IMR-90 (cell line): Measurements from ENCODE around the gene MRPL17. TPM values are rescaled to one million over a fixed set of nuclear protein-coding genes. Genes with fewer than 3 reads are reported as not detected.

Source experiments
- ATAC-seq: fragments of 200-7000 bp; cut with Tn5 transposase; 2 replicates; pipeline ENCODE4 v1.9.1; 2020; ENCODE audit warnings: low read depth, mild to moderate bottlenecking, moderate library complexity
- BruUV-seq: library from RNA; stranded (reverse); fragments of 400-500 nt; replicated peaks from 2 replicates; lab custom pipeline; 2021; lab: Mats Ljungman, UMichigan
- CTCF ChIA-PET: fragments of 300-600 bp; formaldehyde crosslinking; extraction: SDS; loops from one replicate; lab custom pipeline; 2021; ENCODE audit warnings: antibody characterized with exemption; lab: Yijun Ruan, JAX
- POLR2A ChIA-PET: fragments of 300-600 bp; sonication (Branson Sonifier 250); formaldehyde crosslinking; loops from one replicate; lab custom pipeline; 2022; ENCODE audit warnings: antibody characterized with exemption; ENCODE audit not compliant: unreplicated experiment; lab: Charles Lee
- DNase-seq: peaks from one replicate; pipeline ENCODE4 v3.0.0; 2013
- H2AFZ ChIP-seq: replicated peaks from 2 replicates; pipeline ENCODE3; 2013; ENCODE audit warnings: low read length, mild to moderate bottlenecking; ENCODE audit not compliant: poor library complexity
- H2AK5ac ChIP-seq: 2 replicates; pipeline ENCODE4 v1.6.1; 2013; ENCODE audit warnings: low read depth, low read length, inconsistent platforms
- H2AK9ac ChIP-seq: replicated peaks from 2 replicates; pipeline ENCODE3; 2013; ENCODE audit warnings: mild to moderate bottlenecking, low read depth, low read length, moderate library complexity; ENCODE audit not compliant: poor library complexity
- H2BK120ac ChIP-seq: 2 replicates; pipeline ENCODE4 v1.6.1; 2013; ENCODE audit warnings: low read depth, low read length, inconsistent platforms
- H2BK15ac ChIP-seq: 3 replicates; pipeline ENCODE4 v1.6.1; 2013; ENCODE audit warnings: low read depth, low read length, inconsistent platforms
- H2BK20ac ChIP-seq: 2 replicates; pipeline ENCODE4 v1.6.1; 2013; ENCODE audit warnings: low read depth, mild to moderate bottlenecking, inconsistent platforms, low read length, moderate library complexity
- H2BK5ac ChIP-seq: 2 replicates; pipeline ENCODE4 v1.6.1; 2013; ENCODE audit warnings: mild to moderate bottlenecking, low read depth, low read length, inconsistent platforms; ENCODE audit not compliant: poor library complexity, severe bottlenecking
- H3K14ac ChIP-seq: replicated peaks from 2 replicates; pipeline ENCODE4 v1.6.1; 2013; ENCODE audit warnings: low read depth, low read length, inconsistent platforms
- H3K18ac ChIP-seq: 2 replicates; pipeline ENCODE4 v1.6.1; 2013; ENCODE audit warnings: low read depth, low read length, control low read depth
- H3K23ac ChIP-seq: 2 replicates; pipeline ENCODE4 v1.6.1; 2013; ENCODE audit warnings: low read depth, low read length, inconsistent platforms
- H3K27ac ChIP-seq: 2 replicates; pipeline ENCODE4 v1.5.1; 2013; ENCODE audit warnings: mild to moderate bottlenecking, control low read depth, low read length; ENCODE audit not compliant: insufficient read depth
- H3K27me3 ChIP-seq: 2 replicates; pipeline ENCODE4 v1.6.1; 2013; ENCODE audit warnings: low read length; ENCODE audit not compliant: control insufficient read depth, insufficient read depth
- H3K36me3 ChIP-seq: 2 replicates; pipeline ENCODE4 v1.6.1; 2013; ENCODE audit warnings: low read length, mixed read lengths; ENCODE audit not compliant: control insufficient read depth, insufficient read depth
- H3K4ac ChIP-seq: 2 replicates; pipeline ENCODE4 v1.6.1; 2013; ENCODE audit warnings: low read depth, low read length, inconsistent platforms
- H3K4me1 ChIP-seq: 2 replicates; pipeline ENCODE4 v1.6.1; 2013; ENCODE audit warnings: low read length, mixed read lengths; ENCODE audit not compliant: control insufficient read depth, insufficient read depth
- H3K4me2 ChIP-seq: 2 replicates; pipeline ENCODE4 v1.6.1; 2013; ENCODE audit warnings: low read depth, mild to moderate bottlenecking, control low read depth, low read length, moderate library complexity
- H3K4me3 ChIP-seq: 2 replicates; pipeline ENCODE4 v1.5.1; 2013; ENCODE audit warnings: low read depth, mild to moderate bottlenecking, control low read depth, low read length, moderate library complexity; ENCODE audit not compliant: insufficient read depth
- H3K56ac ChIP-seq: 2 replicates; pipeline ENCODE4 v1.6.1; 2013; ENCODE audit warnings: low read length, inconsistent platforms; ENCODE audit not compliant: insufficient read depth; ENCODE audit errors: extremely low read depth
- H3K79me1 ChIP-seq, 2 experiments: 2 replicates each; pipeline ENCODE4 v1.6.1; 2013; ENCODE audit warnings: low read length in 2 of 2, inconsistent platforms in 1 of 2, low read depth in 1 of 2
- H3K9ac ChIP-seq: 2 replicates; pipeline ENCODE4 v1.6.1; 2013; ENCODE audit warnings: low read depth, low read length, control low read depth
- H3K9me1 ChIP-seq: 2 replicates; pipeline ENCODE4 v1.6.1; 2013; ENCODE audit warnings: low read length, inconsistent platforms; ENCODE audit not compliant: insufficient read depth
- H3K9me3 ChIP-seq: 2 replicates; pipeline ENCODE4 v1.6.1; 2013; ENCODE audit warnings: low read length; ENCODE audit not compliant: control insufficient read depth, insufficient read depth
- H4K20me1 ChIP-seq: 2 replicates; pipeline ENCODE4 v1.6.1; 2013; ENCODE audit warnings: low read length, inconsistent platforms; ENCODE audit not compliant: insufficient read depth
- H4K5ac ChIP-seq: 2 replicates; pipeline ENCODE4 v1.6.1; 2013; ENCODE audit warnings: mild to moderate bottlenecking, low read depth, low read length, control low read depth
- H4K8ac ChIP-seq, 2 experiments: 2 replicates each; pipeline ENCODE4 v1.6.1; 2013; ENCODE audit warnings: low read depth in 2 of 2, low read length in 2 of 2, control low read depth in 1 of 2, inconsistent platforms in 1 of 2
- H4K91ac ChIP-seq: 2 replicates; pipeline ENCODE4 v1.6.1; 2013; ENCODE audit warnings: low read depth, low read length, inconsistent platforms; ENCODE audit not compliant: insufficient read depth
- BHLHE40 ChIP-seq: fragments of 150-350 bp; IDR thresholded peaks from 2 replicates; pipeline ENCODE4 v1.6.1; 2016; ENCODE audit warnings: mild to moderate bottlenecking, low read depth, low read length
- CEBPB ChIP-seq: IDR thresholded peaks from 2 replicates; pipeline ENCODE4 v1.6.1; 2012; ENCODE audit warnings: low read depth, low read length, improper control_type of control experiment
- CHD1 ChIP-seq: IDR thresholded peaks from 2 replicates; pipeline ENCODE4 v1.6.1; 2012; ENCODE audit warnings: low read depth, low read length, improper control_type of control experiment
- CTCF ChIP-seq: conservative IDR thresholded peaks from 2 replicates; pipeline ENCODE4 v1.5.1; 2012; ENCODE audit warnings: mild to moderate bottlenecking, low read depth, low read length, improper control_type of control experiment
- ELK1 ChIP-seq: fragments of 150-350 bp; IDR thresholded peaks from 2 replicates; pipeline ENCODE4 v1.6.1; 2016; ENCODE audit warnings: low read depth, mild to moderate bottlenecking, low read length, moderate library complexity, borderline replicate concordance
- FOS ChIP-seq: fragments of 150-350 bp; IDR thresholded peaks from 2 replicates; pipeline ENCODE4 v1.6.1; 2016; ENCODE audit warnings: low read depth, low read length
- MAFK ChIP-seq: IDR thresholded peaks from 2 replicates; pipeline ENCODE4 v1.6.1; 2012; ENCODE audit warnings: low read depth, low read length, improper control_type of control experiment
- MAZ ChIP-seq: IDR thresholded peaks from 2 replicates; pipeline ENCODE4 v1.6.1; 2012; ENCODE audit warnings: low read depth, mild to moderate bottlenecking, low read length, improper control_type of control experiment, moderate library complexity, borderline replicate concordance
- MXI1 ChIP-seq: IDR thresholded peaks from 2 replicates; pipeline ENCODE4 v1.6.1; 2012; ENCODE audit warnings: low read depth, mild to moderate bottlenecking, low read length, moderate library complexity, borderline replicate concordance
- NFE2L2 ChIP-seq: fragments of 150-350 bp; IDR thresholded peaks from 2 replicates; pipeline ENCODE4 v1.6.1; 2016; ENCODE audit warnings: low read depth, mild to moderate bottlenecking, low read length
- POLR2A ChIP-seq: IDR thresholded peaks from 2 replicates; pipeline ENCODE4 v1.6.1; 2012; ENCODE audit warnings: mild to moderate bottlenecking, low read depth, low read length
- RAD21 ChIP-seq: IDR thresholded peaks from 2 replicates; pipeline ENCODE4 v1.6.1; 2012; ENCODE audit warnings: low read length, improper control_type of control experiment
- RFX5 ChIP-seq: IDR thresholded peaks from 2 replicates; pipeline ENCODE4 v1.8.0; 2012; ENCODE audit warnings: low read depth, mild to moderate bottlenecking, low read length, moderate library complexity
- SMC3 ChIP-seq: fragments of 150-350 bp; IDR thresholded peaks from 2 replicates; pipeline ENCODE4 v1.6.1; 2016; ENCODE audit warnings: low read depth, mild to moderate bottlenecking, antibody characterized with exemption, low read length, moderate library complexity
- USF2 ChIP-seq: fragments of 150-350 bp; IDR thresholded peaks from 2 replicates; pipeline ENCODE4 v1.6.1; 2017; ENCODE audit warnings: mild to moderate bottlenecking, antibody characterized with exemption, low read length, low read depth
- WGBS, 2 experiments: methylation state at CpG; one replicate each; pipeline versions ENCODE4 v1.1.5 to v1.1.7; 2013; ENCODE audit warnings: missing lambda C conversion rate in 2 of 2; ENCODE audit not compliant: insufficient read length in 1 of 2; ENCODE audit errors: extremely low coverage in 2 of 2; 5-methylcytosine and 5-hydroxymethylcytosine counted together
- dilution Hi-C: fragments of 300-500 bp; cut with HindIII; formaldehyde crosslinking; loops from one replicate; pipeline ENCODE4 v1.14.3; 2018; ENCODE audit warnings: low sequenced_read_pairs; ENCODE audit not compliant: unreplicated experiment
- in situ Hi-C: fragments of 300-500 bp; cut with MboI; formaldehyde crosslinking; loops from 3 replicates; pipeline ENCODE4 v1.14.3; 2019; ENCODE audit warnings: low sequenced_read_pairs, inconsistent platforms, mixed read lengths
- intact Hi-C: fragments of 100-400 bp; cut with micrococcal nuclease; formaldehyde crosslinking; loops from 2 replicates; pipeline ENCODE4 v1.10.0; 2022
- polyA plus RNA-seq, 3 experiments: library from polyadenylated mRNA; depleted of rRNA; stranded (reverse); fragments of >200 nt; gene quantifications; 2 replicates each; pipeline ENCODE4 v1.2.3, GENCODE V29; 2012; ENCODE audit warnings: low replicate concordance in 1 of 3
- total RNA-seq: library from RNA; depleted of rRNA; stranded (reverse); fragments of >200 nt; gene quantifications from 2 replicates; pipeline ENCODE4 v1.2.3, GENCODE V29; 2012

MRPL17 gene
- total and polyA plus RNA-seq, 2 of the 4 experiments (the other 2 are of a cell fraction): 70.3 to 85.2 TPM

- H2BK20ac ChIP-seq: 0 out of 2 replicates have a peak overlapping the region, but pooled peaks have one; percentile 22
- no peak overlapping the region for H3K9ac ChIP-seq
- dilution Hi-C loops (no loop called here), intact Hi-C loops (no loop called here), in situ Hi-C loops (no loop called here)
- no peak overlapping the region for H4K5ac ChIP-seq
- POLR2A ChIA-PET: no interaction called here
- no TSS peak for BruUV-seq
- H3K56ac ChIP-seq: no peak overlapping the region
- no peak overlapping the region; the same call in 2 of the 3 replicates for H2BK15ac ChIP-seq
- H3K27ac ChIP-seq: no peak overlapping the region
- H2AK9ac ChIP-seq: no peak overlapping the region
- DNase-seq: no peak
- H4K8ac ChIP-seq: no peak overlapping the region
- H4K91ac ChIP-seq: no peak overlapping the region; the same call in 1 of the 2 replicates
- no peak overlapping the region for H2BK5ac ChIP-seq
- H3K36me3 ChIP-seq: no peaks in the 10 kb centered on the region
- no peak overlapping the region for H3K18ac ChIP-seq
- peak overlapping the region; percentile 2; the same call in 1 of the 2 replicates for H3K23ac ChIP-seq
- no peak overlapping the region for H3K4me3 ChIP-seq
- H3K4me2 ChIP-seq: no peak overlapping the region
- no peak overlapping the region for H2BK120ac ChIP-seq
- H3K4ac ChIP-seq: peak overlapping the region; percentile 52; the same call in 1 of the 2 replicates
- H3K27me3 ChIP-seq: no peaks in the 10 kb centered on the region
- H3K9me3 ChIP-seq: no peaks in the 10 kb centered on the region
- peaks cover 2% of the 10 kb centered on the region; the same call in 1 of the 2 replicates for H3K4me1 ChIP-seq
- no peak; the same call in 1 of the 2 replicates for ATAC-seq
- 0 out of 2 replicates have a peak, but pooled peaks cover 6% of the 10 kb centered on the region for H3K9me1 ChIP-seq
- no peaks in the 10 kb centered on the region for H4K20me1 ChIP-seq
- CTCF ChIA-PET: interaction anchor here (1.4 kb wide), 1 partner anchor 18 kb away, joined by 3 read pairs; no protein-coding TSS in a partner anchor
- no peak overlapping the region for H2AFZ ChIP-seq
- no peak overlapping the region; the same call in 1 of the 2 replicates for H2AK5ac ChIP-seq
- H3K79me1 ChIP-seq: no peaks in the 10 kb centered on the region
- H3K14ac ChIP-seq: peak overlapping the region; percentile 72; the same call in 1 of the 2 replicates
- no CpG with 5 or more reads among the region's 3 CpGs for WGBS, 2 experiments
- TF ChIP-seq MAZ (no peak), MAFK (no peak), RFX5 (no peak), BHLHE40 (no peak), ELK1 (no peak), NFE2L2 (no peak), CEBPB (no peak), USF2 (no peak), RAD21 (no peak), FOS (no peak), CHD1 (no peak), MXI1 (no peak), SMC3 (no peak), CTCF (no peak), POLR2A (no peak)
Measured at GRCh38 chr11:6663794-6664469, 19.2 kb downstream of the MRPL17 start.
